ENCODE measurements around the gene LRP3.

LRP3 gene

GRCh38 chr19:33175156-33175782 lies 18.9 kb upstream of the LRP3 start:
- POLR2A ChIA-PET = no interaction called here
- CTCF ChIA-PET = interaction anchor here (0.6 to 4.0 kb wide), 7 partner anchors 9 to 614 kb away, joined by 3 to 23 read pairs (median 9); no protein-coding TSS in a partner anchor

GRCh38 chr19:33175886-33176669 lies 18.1 kb upstream of the LRP3 start:
- no peak for DNase-seq (ENCODE audit: extremely low spot score)
- TF ChIP-seq CTCF (IDR thresholded peaks at IDR 0.05; ENCODE audit: control extremely low read depth, extremely low read depth, low read depth, missing control alignments) = peak; percentile 12
- CTCF ChIA-PET = interaction anchor here (0.8 to 4.0 kb wide), 17 partner anchors 9 to 602 kb away, joined by 3 to 23 read pairs (median 5); no protein-coding TSS in a partner anchor
- POLR2A ChIA-PET = interaction anchor here (0.6 to 1.1 kb wide), 3 partner anchors 15 to 344 kb away, joined by 3 read pairs; no protein-coding TSS in a partner anchor

More at GRCh38 chr19:33175156-33175782, 18.9 kb upstream of the LRP3 start:
- TF ChIP-seq CTCF (IDR thresholded peaks at IDR 0.05; ENCODE audit: control extremely low read depth, extremely low read depth, low read depth, missing control alignments) = no peak
- no peak for DNase-seq (ENCODE audit: extremely low spot score)

- peak; percentile 98 for DNase-seq (ENCODE audit: extremely low spot score)
- ChIA-PET CTCF (interaction anchor here (0.8 to 4.0 kb wide), 18 partner anchors 9 to 601 kb away, joined by 3 to 23 read pairs (median 5); no protein-coding TSS in a partner anchor), POLR2A (interaction anchor here (0.6 to 1.1 kb wide), 4 partner anchors 16 to 343 kb away, joined by 3 to 4 read pairs (median 3); no protein-coding TSS in a partner anchor)
- TF ChIP-seq CTCF (IDR thresholded peaks at IDR 0.05; ENCODE audit: control extremely low read depth, extremely low read depth, low read depth, missing control alignments) = no peak
Measured at GRCh38 chr19:33176670-33177416, 17.3 kb upstream of the LRP3 start.

GRCh38 chr19:33177417-33177979 lies 16.6 kb upstream of the LRP3 start:
- ChIA-PET POLR2A (interaction anchor here (0.6 kb wide), 3 partner anchors 150 to 1049 kb away, joined by 4 to 7 read pairs (median 6); partner anchors contain the start of gene PEPD), CTCF (interaction anchor here (1.0 to 4.0 kb wide), 17 partner anchors 8 to 239 kb away, joined by 3 to 23 read pairs (median 6); no protein-coding TSS in a partner anchor)
- TF ChIP-seq CTCF (IDR thresholded peaks at IDR 0.05; ENCODE audit: control extremely low read depth, extremely low read depth, low read depth, missing control alignments) = peak; percentile 30
- peak; percentile 62 for DNase-seq (ENCODE audit: extremely low spot score)

- no peak for TF ChIP-seq CTCF (IDR thresholded peaks at IDR 0.05; ENCODE audit: control extremely low read depth, extremely low read depth, low read depth, missing control alignments)
- ChIA-PET POLR2A (no interaction called here), CTCF (interaction anchor here (1.1 to 4.0 kb wide), 3 partner anchors 10 to 46 kb away, joined by 4 to 21 read pairs (median 16); no protein-coding TSS in a partner anchor)
- DNase-seq (ENCODE audit: extremely low spot score) = no peak
Measured at GRCh38 chr19:33186431-33187182, 7.5 kb upstream of the LRP3 start.

All from GM10248 (cell line).